ENCODE measurements around the gene TSPEAR.
"Not testable (repeated sequence)": the region's sequence is repeated elsewhere in the genome, so short reads cannot be mapped to it uniquely, and the experiment has no call there.

TSPEAR gene

GRCh38 chr21:44685050-44685449, 26.3 kb downstream of the TSPEAR start:
- not testable (repeated sequence) for H3K9ac ChIP-seq (ENCODE audit: low read depth in 1 of 2, low read length in 2 of 2); H3K4me3 ChIP-seq (ENCODE audit: low read depth in 1 of 2, low read length in 2 of 2); H3K4me1 ChIP-seq (ENCODE audit: control insufficient read depth in 1 of 2, insufficient read depth in 2 of 2, low read length in 2 of 2); H3K27ac ChIP-seq (ENCODE audit: low read depth, low read length); H3K9me3 ChIP-seq (ENCODE audit: control insufficient read depth in 1 of 2, low read length in 2 of 2); H3K36me3 ChIP-seq (ENCODE audit: control insufficient read depth in 1 of 2, insufficient read depth in 2 of 2, low read length in 2 of 2)
- H3K27me3 ChIP-seq (ENCODE audit: control insufficient read depth in 1 of 2, insufficient read depth in 2 of 2, low read length in 2 of 2): peaks cover 11 to 14% of the 10 kb centered on the region in 2 donors

- no peaks in the 10 kb centered on the region for H3K36me3 ChIP-seq (ENCODE audit: control insufficient read depth in 1 of 2, insufficient read depth in 2 of 2, low read length in 2 of 2)
- no peak overlapping the region for H3K9ac ChIP-seq (ENCODE audit: low read depth in 1 of 2, low read length in 2 of 2)
- no peaks in the 10 kb centered on the region for H3K9me3 ChIP-seq (ENCODE audit: control insufficient read depth in 1 of 2, low read length in 2 of 2)
- H3K27ac ChIP-seq (ENCODE audit: low read depth, low read length): no peak overlapping the region
- peaks cover 8 to 14% of the 10 kb centered on the region in 2 donors for H3K27me3 ChIP-seq (ENCODE audit: control insufficient read depth in 1 of 2, insufficient read depth in 2 of 2, low read length in 2 of 2)
- H3K4me3 ChIP-seq (ENCODE audit: low read depth in 1 of 2, low read length in 2 of 2): no peak overlapping the region
- no peaks in the 10 kb centered on the region for H3K4me1 ChIP-seq (ENCODE audit: control insufficient read depth in 1 of 2, insufficient read depth in 2 of 2, low read length in 2 of 2)
Measured at GRCh38 chr21:44684483-44684882, 26.9 kb downstream of the TSPEAR start.

GRCh38 chr21:44684077-44684476, 27.3 kb downstream of the TSPEAR start:
- no peaks in the 10 kb centered on the region for H3K4me1 ChIP-seq (ENCODE audit: control insufficient read depth in 1 of 2, insufficient read depth in 2 of 2, low read length in 2 of 2)
- no peaks in the 10 kb centered on the region for H3K9me3 ChIP-seq (ENCODE audit: control insufficient read depth in 1 of 2, low read length in 2 of 2)
- no peaks in the 10 kb centered on the region for H3K36me3 ChIP-seq (ENCODE audit: control insufficient read depth in 1 of 2, insufficient read depth in 2 of 2, low read length in 2 of 2)
- no peak overlapping the region for H3K27ac ChIP-seq (ENCODE audit: low read depth, low read length)
- no peak overlapping the region for H3K9ac ChIP-seq (ENCODE audit: low read depth in 1 of 2, low read length in 2 of 2)
- H3K4me3 ChIP-seq (ENCODE audit: low read depth in 1 of 2, low read length in 2 of 2): no peak overlapping the region
- peaks cover 8 to 14% of the 10 kb centered on the region in 2 donors for H3K27me3 ChIP-seq (ENCODE audit: control insufficient read depth in 1 of 2, insufficient read depth in 2 of 2, low read length in 2 of 2)

DNA sequence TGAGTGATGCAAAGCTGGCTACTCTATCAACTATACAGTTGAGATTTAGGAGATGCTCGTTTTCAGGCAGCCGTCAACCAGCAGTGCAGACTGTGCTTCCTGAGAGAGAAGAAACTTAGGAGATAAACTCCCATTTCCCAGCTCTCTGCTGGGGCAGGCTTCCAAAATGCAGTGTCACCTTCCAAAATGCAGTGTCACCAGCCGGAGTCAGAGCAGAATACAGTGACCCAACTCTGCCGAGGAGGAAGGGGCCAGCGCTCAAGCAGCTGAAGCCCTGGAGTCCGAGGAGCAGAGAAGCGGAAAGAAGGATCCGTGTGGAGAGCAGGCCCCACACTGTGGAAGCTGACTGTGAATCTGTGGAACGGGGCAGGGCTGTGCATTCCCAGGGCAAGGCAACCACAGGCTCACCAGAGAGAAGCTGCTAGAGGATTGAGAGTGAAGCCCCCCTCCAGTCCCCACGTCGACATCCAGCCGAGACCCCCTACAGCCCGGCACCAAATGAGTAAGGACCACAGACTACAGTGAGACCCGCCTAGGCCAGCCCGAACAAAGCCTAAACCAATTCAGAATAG, 28.7 kb downstream of the TSPEAR start:
- no peak overlapping the region for H3K9ac ChIP-seq (ENCODE audit: low read depth in 1 of 2, low read length in 2 of 2)
- H3K4me3 ChIP-seq (ENCODE audit: low read depth in 1 of 2, low read length in 2 of 2): no peak overlapping the region
- peaks cover 7 to 12% of the 10 kb centered on the region in 2 donors for H3K27me3 ChIP-seq (ENCODE audit: control insufficient read depth in 1 of 2, insufficient read depth in 2 of 2, low read length in 2 of 2)
- no peaks in the 10 kb centered on the region for H3K4me1 ChIP-seq (ENCODE audit: control insufficient read depth in 1 of 2, insufficient read depth in 2 of 2, low read length in 2 of 2)
- H3K27ac ChIP-seq (ENCODE audit: low read depth, low read length): no peak overlapping the region
- no peaks in the 10 kb centered on the region for H3K36me3 ChIP-seq (ENCODE audit: control insufficient read depth in 1 of 2, insufficient read depth in 2 of 2, low read length in 2 of 2)
- no peaks in the 10 kb centered on the region for H3K9me3 ChIP-seq (ENCODE audit: control insufficient read depth in 1 of 2, low read length in 2 of 2)

GRCh38 chr21:44681861-44682579, 29.4 kb downstream of the TSPEAR start, which contains the start of gene KRTAP12-1:
KRTAP12-1 (minus strand) TSS chr21:44682163; CDS start chr21:44682123, 40 bp downstream.
- Histone ChIP-seq H3K4me1 (ENCODE audit: control insufficient read depth in 1 of 2, insufficient read depth in 2 of 2, low read length in 2 of 2) (no peaks in the 10 kb centered on the region), H3K9me3 (ENCODE audit: control insufficient read depth in 1 of 2, low read length in 2 of 2) (no peaks in the 10 kb centered on the region), H3K36me3 (ENCODE audit: control insufficient read depth in 1 of 2, insufficient read depth in 2 of 2, low read length in 2 of 2) (no peaks in the 10 kb centered on the region), H3K27ac (ENCODE audit: low read depth, low read length) (no peak within 1 kb of the TSS), H3K27me3 (ENCODE audit: control insufficient read depth in 1 of 2, insufficient read depth in 2 of 2, low read length in 2 of 2) (peaks cover 3 to 6% of the 10 kb centered on the region in 2 donors), H3K9ac (ENCODE audit: low read depth in 1 of 2, low read length in 2 of 2) (no peak within 1 kb of the TSS), H3K4me3 (ENCODE audit: low read depth in 1 of 2, low read length in 2 of 2) (no peak within 1 kb of the TSS)

DNA sequence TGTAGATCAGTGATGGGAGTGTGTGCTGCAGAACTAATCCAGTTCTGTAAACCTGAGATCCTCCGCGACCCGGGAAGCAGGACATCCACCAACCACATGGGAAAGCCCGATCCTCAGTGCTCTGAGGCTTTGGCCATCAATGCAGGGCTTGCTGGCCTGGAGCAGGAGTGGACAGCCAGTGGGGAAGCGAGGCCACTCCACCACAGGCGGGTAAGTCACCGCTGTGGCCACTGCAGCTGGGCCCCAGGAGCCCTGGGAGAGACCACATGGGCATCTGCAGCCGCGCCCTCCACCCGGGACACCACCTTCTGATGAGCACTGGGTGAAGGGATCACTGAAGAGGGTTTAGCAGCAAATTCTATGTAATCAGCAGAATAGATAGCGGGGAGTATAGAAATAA, 30.2 kb downstream of the TSPEAR start:
- Histone ChIP-seq H3K4me3 (ENCODE audit: low read depth in 1 of 2, low read length in 2 of 2) (no peak overlapping the region), H3K36me3 (ENCODE audit: control insufficient read depth in 1 of 2, insufficient read depth in 2 of 2, low read length in 2 of 2) (no peaks in the 10 kb centered on the region), H3K9ac (ENCODE audit: low read depth in 1 of 2, low read length in 2 of 2) (no peak overlapping the region), H3K27me3 (ENCODE audit: control insufficient read depth in 1 of 2, insufficient read depth in 2 of 2, low read length in 2 of 2) (peaks cover 0 to 3% of the 10 kb centered on the region in 2 donors), H3K9me3 (ENCODE audit: control insufficient read depth in 1 of 2, low read length in 2 of 2) (no peaks in the 10 kb centered on the region), H3K27ac (ENCODE audit: low read depth, low read length) (no peak overlapping the region), H3K4me1 (ENCODE audit: control insufficient read depth in 1 of 2, insufficient read depth in 2 of 2, low read length in 2 of 2) (no peaks in the 10 kb centered on the region)

GRCh38 chr21:44677881-44678280, 33.5 kb downstream of the TSPEAR start:
- Histone ChIP-seq H3K4me3 (ENCODE audit: low read depth in 1 of 2, low read length in 2 of 2) (no peak overlapping the region), H3K9me3 (ENCODE audit: control insufficient read depth in 1 of 2, low read length in 2 of 2) (peaks cover 3 to 5% of the 10 kb centered on the region in 2 donors), H3K9ac (ENCODE audit: low read depth in 1 of 2, low read length in 2 of 2) (no peak overlapping the region), H3K27ac (ENCODE audit: low read depth, low read length) (no peak overlapping the region), H3K27me3 (ENCODE audit: control insufficient read depth in 1 of 2, insufficient read depth in 2 of 2, low read length in 2 of 2) (peaks cover 0 to 3% of the 10 kb centered on the region in 2 donors), H3K4me1 (ENCODE audit: control insufficient read depth in 1 of 2, insufficient read depth in 2 of 2, low read length in 2 of 2) (no peaks in the 10 kb centered on the region), H3K36me3 (ENCODE audit: control insufficient read depth in 1 of 2, insufficient read depth in 2 of 2, low read length in 2 of 2) (no peaks in the 10 kb centered on the region)

DNA sequence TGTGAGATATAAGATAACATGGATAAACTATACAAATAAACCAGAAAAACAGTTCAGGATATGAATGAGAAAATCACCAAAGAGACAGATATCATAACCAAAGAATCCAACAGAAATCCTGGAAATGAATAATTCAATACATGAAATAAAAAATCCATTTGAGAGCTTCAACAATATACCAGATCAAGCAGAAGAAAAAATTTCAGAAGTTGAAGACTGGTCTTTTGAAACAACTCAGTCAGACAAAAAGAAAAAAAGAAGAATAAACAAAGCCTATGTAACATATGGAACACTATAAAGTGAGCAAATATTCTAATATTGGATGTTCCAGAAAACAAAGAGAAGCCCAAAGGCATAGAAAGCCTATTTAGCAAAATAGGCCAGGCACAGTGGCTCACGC, 39.5 kb downstream of the TSPEAR start:
- H3K9ac ChIP-seq (ENCODE audit: low read depth in 1 of 2, low read length in 2 of 2): no peak overlapping the region
- peaks cover 0 to 3% of the 10 kb centered on the region in 2 donors for H3K27me3 ChIP-seq (ENCODE audit: control insufficient read depth in 1 of 2, insufficient read depth in 2 of 2, low read length in 2 of 2)
- no peaks in the 10 kb centered on the region for H3K4me1 ChIP-seq (ENCODE audit: control insufficient read depth in 1 of 2, insufficient read depth in 2 of 2, low read length in 2 of 2)
- H3K27ac ChIP-seq (ENCODE audit: low read depth, low read length): no peak overlapping the region
- H3K36me3 ChIP-seq (ENCODE audit: control insufficient read depth in 1 of 2, insufficient read depth in 2 of 2, low read length in 2 of 2): no peaks in the 10 kb centered on the region
- no peak overlapping the region for H3K4me3 ChIP-seq (ENCODE audit: low read depth in 1 of 2, low read length in 2 of 2)
- peaks cover 6 to 18% of the 10 kb centered on the region in 2 donors for H3K9me3 ChIP-seq (ENCODE audit: control insufficient read depth in 1 of 2, low read length in 2 of 2)

DNA sequence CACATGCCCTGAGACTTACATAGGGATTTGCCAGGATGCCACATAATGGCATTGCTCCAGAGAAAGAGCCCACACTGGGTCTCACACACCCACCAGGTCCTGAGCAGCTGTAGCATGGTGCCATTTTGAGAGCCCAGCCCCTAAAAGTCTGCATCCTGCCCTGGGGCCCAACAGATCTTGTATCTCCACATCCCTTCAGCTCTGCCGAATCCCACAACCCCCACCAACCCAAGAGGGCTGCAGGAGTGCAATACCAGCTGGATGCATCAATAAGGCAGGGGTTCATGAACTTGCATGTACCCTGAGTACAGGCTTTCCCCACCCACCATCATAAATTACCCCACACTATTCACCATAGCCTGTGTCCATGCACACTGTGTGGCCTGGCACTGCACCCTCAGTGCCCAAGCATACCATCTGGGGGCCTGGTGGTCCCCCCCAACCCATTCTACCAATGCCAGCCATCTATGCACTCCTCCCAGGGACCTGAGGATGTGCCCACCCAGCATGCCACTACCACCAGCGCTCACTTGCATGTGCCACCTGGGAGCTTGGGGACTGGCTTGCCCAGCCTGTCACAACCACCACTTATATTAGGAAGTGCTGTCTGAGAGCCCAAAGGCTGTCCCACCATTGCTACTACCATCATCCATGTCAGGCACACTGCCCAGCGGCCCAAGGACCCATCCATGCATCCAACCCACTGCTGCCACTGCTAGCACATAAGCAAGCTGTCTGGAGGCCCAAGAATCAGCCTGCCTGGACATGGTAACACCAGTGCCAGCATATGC, 40.5 kb downstream of the TSPEAR start:
- Histone ChIP-seq H3K27me3 (ENCODE audit: control insufficient read depth in 1 of 2, insufficient read depth in 2 of 2, low read length in 2 of 2) (peaks cover 0 to 3% of the 10 kb centered on the region in 2 donors), H3K27ac (ENCODE audit: low read depth, low read length) (no peak overlapping the region), H3K36me3 (ENCODE audit: control insufficient read depth in 1 of 2, insufficient read depth in 2 of 2, low read length in 2 of 2) (no peaks in the 10 kb centered on the region), H3K4me1 (ENCODE audit: control insufficient read depth in 1 of 2, insufficient read depth in 2 of 2, low read length in 2 of 2) (no peaks in the 10 kb centered on the region), H3K9me3 (ENCODE audit: control insufficient read depth in 1 of 2, low read length in 2 of 2) (peaks cover 6 to 18% of the 10 kb centered on the region in 2 donors), H3K9ac (ENCODE audit: low read depth in 1 of 2, low read length in 2 of 2) (no peak overlapping the region), H3K4me3 (ENCODE audit: low read depth in 1 of 2, low read length in 2 of 2) (no peak overlapping the region)

DNA sequence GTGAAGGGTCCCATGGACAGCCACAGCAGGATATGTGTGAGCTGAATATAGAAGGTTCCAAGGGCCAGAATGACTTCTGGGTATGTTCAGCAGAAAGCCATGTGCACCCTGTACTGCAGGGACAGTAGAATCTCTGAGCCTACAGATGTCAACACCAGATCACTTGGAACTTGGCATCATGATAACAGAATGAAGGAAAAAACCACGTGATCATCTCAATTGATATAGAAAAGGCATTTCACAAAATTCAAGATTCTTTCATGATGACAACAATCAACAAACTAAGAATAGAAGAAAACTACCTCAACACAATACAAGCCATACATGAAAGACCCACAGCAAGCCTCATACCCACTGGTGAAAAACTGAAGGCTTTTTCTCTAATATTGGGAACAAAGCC, 43.8 kb downstream of the TSPEAR start:
- H3K9me3 ChIP-seq (ENCODE audit: control insufficient read depth in 1 of 2, low read length in 2 of 2): peaks cover 1 to 11% of the 10 kb centered on the region in 2 donors
- H3K27me3 ChIP-seq (ENCODE audit: control insufficient read depth in 1 of 2, insufficient read depth in 2 of 2, low read length in 2 of 2): peaks cover 0 to 3% of the 10 kb centered on the region in 2 donors
- no peaks in the 10 kb centered on the region for H3K36me3 ChIP-seq (ENCODE audit: control insufficient read depth in 1 of 2, insufficient read depth in 2 of 2, low read length in 2 of 2)
- H3K27ac ChIP-seq (ENCODE audit: low read depth, low read length): no peak overlapping the region
- H3K4me3 ChIP-seq (ENCODE audit: low read depth in 1 of 2, low read length in 2 of 2): no peak overlapping the region
- no peaks in the 10 kb centered on the region for H3K4me1 ChIP-seq (ENCODE audit: control insufficient read depth in 1 of 2, insufficient read depth in 2 of 2, low read length in 2 of 2)
- H3K9ac ChIP-seq (ENCODE audit: low read depth in 1 of 2, low read length in 2 of 2): no peak overlapping the region
